Activated B cell treated with CpG ODN at 0.5 μM for 24 hours (primary cell): ENCODE measurements around the gene TIAM1. TPM values are rescaled to one million over a fixed set of nuclear protein-coding genes. Genes with fewer than 3 reads are reported as not detected.
"Not testable (repeated sequence)": the region's sequence is repeated elsewhere in the genome, so short reads cannot be mapped to it uniquely, and the experiment has no call there.

Experiments
- ATAC-seq: fragments of 200-7000 bp; cut with Tn5 transposase; one replicate; pipeline ENCODE4 v1.10.0; 2021; ENCODE audit warnings: low read depth, mild to moderate bottlenecking, moderate library complexity
- CTCF ChIA-PET: fragments of 350-600 bp; sonication (Branson Sonifier 250); formaldehyde crosslinking; loops from one replicate; lab custom pipeline; 2021; ENCODE audit warnings: antibody characterized with exemption; lab: Charles Lee
- POLR2A ChIA-PET: fragments of 350-600 bp; sonication (Branson Sonifier 250); formaldehyde crosslinking; loops from one replicate; lab custom pipeline; 2021; ENCODE audit warnings: antibody characterized with exemption; lab: Charles Lee
- DNase-seq: peaks from one replicate; pipeline ENCODE4 v3.0.0; 2022
- H3K27ac Mint-ChIP-seq: one replicate; pipeline ENCODE4 v1.8.0; 2020; ENCODE audit warnings: mixed read lengths
- H3K27me3 Mint-ChIP-seq: one replicate; pipeline ENCODE4 v1.8.0; 2021; ENCODE audit warnings: mixed read lengths
- H3K36me3 Mint-ChIP-seq: one replicate; pipeline ENCODE4 v1.8.0; 2021; ENCODE audit warnings: low read depth, mixed read lengths
- H3K4me1 Mint-ChIP-seq: one replicate; pipeline ENCODE4 v1.8.0; 2021; ENCODE audit warnings: mixed read lengths
- H3K4me3 Mint-ChIP-seq: one replicate; pipeline ENCODE4 v1.8.0; 2020; ENCODE audit warnings: mild to moderate bottlenecking, mixed read lengths
- H3K9me3 Mint-ChIP-seq: one replicate; pipeline ENCODE4 v1.8.0; 2020; ENCODE audit warnings: mixed read lengths
- intact Hi-C: fragments of 100-400 bp; cut with micrococcal nuclease; formaldehyde crosslinking; loops from one replicate; pipeline ENCODE4 v1.15.1; 2024
- total RNA-seq: library from RNA; stranded (reverse); gene quantifications from 2 replicates; pipeline ENCODE4 v1.2.3, GENCODE V29; 2022
- TF ChIP-seq, protein P1 (sequence below): fragments of 200-600 bp; IDR thresholded peaks from one replicate; pipeline ENCODE4 v1.8.0; 2022; ENCODE audit warnings: antibody characterized with exemption, mild to moderate bottlenecking

The TIAM1 gene
- total RNA-seq, 1 donor from 2014 or later = 0.84 TPM

DNA sequence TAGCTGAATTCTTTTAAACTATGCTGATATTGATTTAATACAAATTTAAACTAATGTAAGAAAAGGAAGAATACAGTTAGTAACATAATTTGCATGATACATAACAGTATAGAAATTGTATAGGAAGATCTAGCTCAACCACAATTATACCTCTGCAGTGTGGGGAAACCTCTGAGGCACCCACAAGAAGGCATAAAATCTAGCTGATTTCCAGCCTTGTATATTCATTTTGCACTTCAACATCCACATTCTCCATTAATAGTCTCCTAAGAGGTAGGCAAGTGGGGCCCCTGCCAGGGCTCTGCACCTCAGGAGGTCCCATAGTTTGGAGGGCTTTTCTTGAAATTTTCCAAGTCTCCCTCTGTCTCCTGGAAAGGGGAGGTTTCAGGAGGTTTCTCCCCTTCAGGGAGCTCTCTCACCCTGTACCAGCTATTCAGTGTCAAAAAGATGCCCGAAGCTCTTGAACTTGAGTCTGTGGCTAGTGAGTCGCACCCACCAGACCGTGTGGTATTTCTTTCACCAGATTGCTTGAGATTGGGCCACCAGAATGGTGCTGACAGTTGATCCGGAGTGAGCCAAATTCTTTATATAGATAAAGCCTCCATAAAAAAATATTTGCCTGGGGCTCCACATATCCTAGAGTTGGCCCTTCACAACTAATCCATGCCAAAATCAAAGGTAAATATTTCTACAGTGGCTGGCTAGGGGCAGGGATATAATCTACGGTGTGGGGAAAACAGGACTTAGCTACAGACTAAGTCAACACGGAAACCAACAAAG, 108.2 kb downstream of the TIAM1 start:
- Mint-ChIP-seq H3K27ac (no peak overlapping the region), H3K4me3 (no peak overlapping the region), H3K9me3 (peaks cover 11% of the 10 kb centered on the region), H3K4me1 (no peaks in the 10 kb centered on the region), H3K36me3 (no peaks in the 10 kb centered on the region), H3K27me3 (no peaks in the 10 kb centered on the region)
- POLR2A ChIA-PET = no interaction called here
- DNase-seq (no peak), ATAC-seq (no peak)
- TF ChIP-seq, protein P1, sequence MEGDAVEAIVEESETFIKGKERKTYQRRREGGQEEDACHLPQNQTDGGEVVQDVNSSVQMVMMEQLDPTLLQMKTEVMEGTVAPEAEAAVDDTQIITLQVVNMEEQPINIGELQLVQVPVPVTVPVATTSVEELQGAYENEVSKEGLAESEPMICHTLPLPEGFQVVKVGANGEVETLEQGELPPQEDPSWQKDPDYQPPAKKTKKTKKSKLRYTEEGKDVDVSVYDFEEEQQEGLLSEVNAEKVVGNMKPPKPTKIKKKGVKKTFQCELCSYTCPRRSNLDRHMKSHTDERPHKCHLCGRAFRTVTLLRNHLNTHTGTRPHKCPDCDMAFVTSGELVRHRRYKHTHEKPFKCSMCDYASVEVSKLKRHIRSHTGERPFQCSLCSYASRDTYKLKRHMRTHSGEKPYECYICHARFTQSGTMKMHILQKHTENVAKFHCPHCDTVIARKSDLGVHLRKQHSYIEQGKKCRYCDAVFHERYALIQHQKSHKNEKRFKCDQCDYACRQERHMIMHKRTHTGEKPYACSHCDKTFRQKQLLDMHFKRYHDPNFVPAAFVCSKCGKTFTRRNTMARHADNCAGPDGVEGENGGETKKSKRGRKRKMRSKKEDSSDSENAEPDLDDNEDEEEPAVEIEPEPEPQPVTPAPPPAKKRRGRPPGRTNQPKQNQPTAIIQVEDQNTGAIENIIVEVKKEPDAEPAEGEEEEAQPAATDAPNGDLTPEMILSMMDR = no peak
- CTCF ChIA-PET = no interaction called here
- intact Hi-C loops = no loop called here

DNA sequence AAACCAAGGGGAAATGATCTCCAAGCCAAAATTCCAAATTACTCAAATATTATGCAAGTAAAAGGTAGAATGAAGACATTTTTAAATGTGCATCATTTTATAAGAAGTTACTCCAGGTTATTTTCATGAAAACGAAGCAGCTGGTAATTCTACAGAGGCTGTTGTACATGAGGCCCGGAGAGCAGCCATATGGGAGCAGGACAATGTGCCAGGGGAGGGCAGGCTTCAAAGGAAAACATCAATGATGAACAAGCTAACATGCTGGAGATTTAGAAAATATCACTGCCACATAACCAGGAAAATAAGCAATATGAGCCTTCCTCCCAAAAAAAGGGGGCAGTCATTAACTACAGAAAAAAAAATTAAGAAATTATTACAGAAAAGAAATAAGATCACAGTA, 109.1 kb downstream of the TIAM1 start:
- ATAC-seq (no peak), DNase-seq (no peak)
- ChIA-PET POLR2A (no interaction called here), CTCF (no interaction called here)
- intact Hi-C loops = no loop called here
- TF ChIP-seq, protein P1 = no peak
- no peak overlapping the region for H3K27ac Mint-ChIP-seq
- H3K36me3 Mint-ChIP-seq = no peaks in the 10 kb centered on the region
- H3K27me3 Mint-ChIP-seq = no peaks in the 10 kb centered on the region
- no peak overlapping the region for H3K4me3 Mint-ChIP-seq
- peaks cover 6% of the 10 kb centered on the region for H3K9me3 Mint-ChIP-seq
- H3K4me1 Mint-ChIP-seq = no peaks in the 10 kb centered on the region

GRCh38 chr21:31233711-31234110, 110.3 kb downstream of the TIAM1 start:
- Mint-ChIP-seq H3K27ac (no peak overlapping the region), H3K4me1 (no peaks in the 10 kb centered on the region), H3K9me3 (peaks cover 6% of the 10 kb centered on the region), H3K4me3 (no peak overlapping the region), H3K36me3 (no peaks in the 10 kb centered on the region), H3K27me3 (no peaks in the 10 kb centered on the region)
- TF ChIP-seq, protein P1 = no peak
- no peak for DNase-seq
- ChIA-PET CTCF (interaction anchor here (1.4 kb wide), 1 partner anchor 8 kb away, joined by 4 read pairs; no protein-coding TSS in a partner anchor), POLR2A (no interaction called here)
- intact Hi-C loops = no loop called here
- ATAC-seq = no peak

GRCh38 chr21:31232344-31232743, 111.7 kb downstream of the TIAM1 start:
- Mint-ChIP-seq H3K36me3 (no peaks in the 10 kb centered on the region), H3K27me3 (no peaks in the 10 kb centered on the region), H3K4me3 (no peak overlapping the region), H3K4me1 (no peaks in the 10 kb centered on the region), H3K9me3 (peaks cover 6% of the 10 kb centered on the region), H3K27ac (no peak overlapping the region)
- intact Hi-C loops = no loop called here
- no peak for DNase-seq
- CTCF ChIA-PET = interaction anchor here (1.4 kb wide), 1 partner anchor 9 kb away, joined by 4 read pairs; no protein-coding TSS in a partner anchor
- POLR2A ChIA-PET = no interaction called here
- no peak for ATAC-seq
- TF ChIP-seq, protein P1 = no peak

GRCh38 chr21:31230937-31231336, 113.1 kb downstream of the TIAM1 start:
- H3K36me3 Mint-ChIP-seq = no peaks in the 10 kb centered on the region
- ChIA-PET POLR2A (no interaction called here), CTCF (no interaction called here)

DNA sequence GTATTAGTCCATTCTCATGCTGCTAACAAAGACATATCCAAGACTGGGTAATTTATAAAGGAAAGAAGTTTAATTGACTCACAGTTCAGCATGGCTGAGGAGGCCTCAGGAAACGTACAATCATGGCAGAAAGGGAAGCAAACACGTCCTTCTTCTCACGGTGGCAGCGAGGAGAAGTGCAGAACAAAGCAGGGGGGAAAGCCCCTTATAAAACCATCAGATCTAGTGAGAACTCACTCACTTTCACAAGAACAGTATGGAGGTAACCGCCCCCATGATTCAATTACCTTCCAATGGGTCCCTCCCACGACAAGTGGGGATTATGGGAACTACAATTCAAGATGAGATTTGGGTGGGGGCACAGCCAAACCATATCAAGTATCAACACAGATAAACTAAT, 115.3 kb downstream of the TIAM1 start:
- H3K27me3 Mint-ChIP-seq, CTCF ChIA-PET: not testable (repeated sequence)

More at GRCh38 chr21:31230937-31231336, 113.1 kb downstream of the TIAM1 start:
- no peak overlapping the region for H3K27ac Mint-ChIP-seq
- peaks cover 6% of the 10 kb centered on the region for H3K9me3 Mint-ChIP-seq
- H3K4me3 Mint-ChIP-seq = no peak overlapping the region
- DNase-seq (no peak), ATAC-seq (no peak)
- intact Hi-C loops = no loop called here
- H3K27me3 Mint-ChIP-seq = no peaks in the 10 kb centered on the region
- TF ChIP-seq, protein P1 = no peak
- no peaks in the 10 kb centered on the region for H3K4me1 Mint-ChIP-seq

More for the DNA sequence above, 115.3 kb downstream of the TIAM1 start:
- H3K4me1 Mint-ChIP-seq, H3K36me3 Mint-ChIP-seq, POLR2A ChIA-PET, H3K9me3 Mint-ChIP-seq, H3K27ac Mint-ChIP-seq, H3K4me3 Mint-ChIP-seq, ATAC-seq, intact Hi-C loops, DNase-seq: not testable (repeated sequence)
